Stimulated activated naive CD8-positive, alpha-beta T cell treated with anti-CD3 and anti-CD28 coated beads, Interleukin-15, Interleukin-2, amounts not matched to agents 100 ng/mL and 50 ng/mL, for 24 hours (primary cell): Measurements from ENCODE around the gene NBPF3.

Source experiments
- H3K27ac Mint-ChIP-seq: one replicate; pipeline ENCODE4 v1.8.0; 2021; ENCODE audit warnings: mild to moderate bottlenecking, mixed read lengths
- H3K27me3 Mint-ChIP-seq: one replicate; pipeline ENCODE4 v1.8.0; 2021; ENCODE audit warnings: mixed read lengths
- H3K36me3 Mint-ChIP-seq: one replicate; pipeline ENCODE4 v1.8.0; 2021; ENCODE audit warnings: low read depth, mixed read lengths
- H3K4me1 Mint-ChIP-seq: one replicate; pipeline ENCODE4 v1.8.0; 2021; ENCODE audit warnings: low read depth, mixed read lengths
- H3K4me3 Mint-ChIP-seq: one replicate; pipeline ENCODE4 v1.8.0; 2021; ENCODE audit warnings: mild to moderate bottlenecking, mixed read lengths
- H3K9me3 Mint-ChIP-seq: one replicate; pipeline ENCODE4 v1.8.0; 2021; ENCODE audit warnings: mixed read lengths

Gene NBPF3

DNA sequence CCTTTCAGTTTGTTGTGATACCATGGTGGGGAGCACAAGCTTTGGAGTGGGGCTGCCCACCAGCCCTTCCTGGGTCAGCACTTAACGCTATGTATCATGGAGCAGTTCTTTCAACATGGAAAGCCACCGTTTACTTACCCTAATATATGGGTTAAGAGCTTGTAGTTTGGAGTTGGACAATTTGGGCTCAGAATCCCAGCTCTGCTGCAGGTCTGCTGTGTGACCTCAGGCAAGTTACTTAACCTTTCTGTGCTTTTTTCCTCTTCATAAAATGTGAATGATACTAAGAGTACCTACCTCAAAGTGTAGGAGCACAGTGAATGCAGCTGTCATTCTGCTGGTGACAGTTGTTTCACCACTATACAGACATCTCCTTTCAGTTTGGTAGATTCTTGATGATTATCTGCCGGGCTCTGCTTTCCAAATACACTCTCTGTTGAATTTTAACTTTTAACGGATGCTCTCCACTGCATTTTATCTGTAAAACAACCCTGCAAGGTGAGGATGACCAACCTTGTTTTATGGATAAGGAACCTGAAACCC, 93.1 kb downstream of the NBPF3 start:
- no peaks in the 10 kb centered on the region for H3K4me1 Mint-ChIP-seq
- H3K27ac Mint-ChIP-seq: no peak overlapping the region
- peaks cover 10% of the 10 kb centered on the region for H3K27me3 Mint-ChIP-seq
- H3K4me3 Mint-ChIP-seq: no peak overlapping the region
- no peaks in the 10 kb centered on the region for H3K36me3 Mint-ChIP-seq
- H3K9me3 Mint-ChIP-seq: no peaks in the 10 kb centered on the region

DNA sequence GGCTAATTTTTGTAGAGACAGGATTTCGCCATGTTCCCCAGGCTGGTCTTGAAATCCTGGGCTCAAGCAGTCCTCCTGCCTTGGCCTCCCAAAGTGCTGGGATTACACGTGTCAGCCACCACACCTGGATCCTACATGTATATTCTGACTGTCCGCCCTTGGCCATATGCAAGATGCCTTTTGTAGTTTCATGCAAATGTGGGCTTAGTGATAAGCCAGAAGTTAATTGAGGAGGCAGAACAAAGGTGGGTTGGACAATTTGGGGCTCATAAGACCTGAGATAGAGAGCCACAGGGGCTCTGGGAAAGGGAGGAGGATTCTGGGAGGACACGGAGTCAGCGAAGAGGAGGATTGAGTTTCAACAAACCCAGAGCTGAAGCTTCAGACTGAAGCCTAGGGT, 94.2 kb downstream of the NBPF3 start:
- Mint-ChIP-seq H3K4me3 (no peak overlapping the region), H3K36me3 (no peaks in the 10 kb centered on the region), H3K27ac (no peak overlapping the region), H3K4me1 (no peaks in the 10 kb centered on the region), H3K27me3 (peaks cover 21% of the 10 kb centered on the region), H3K9me3 (no peaks in the 10 kb centered on the region)
